ENCODE results near the gene PTPN22. TPM values are rescaled to one million over a fixed set of nuclear protein-coding genes. Genes with fewer than 3 reads are reported as not detected.

Gene PTPN22
- total RNA-seq, 1 experiment from 2014 or later, result 0.38 TPM

GRCh38 chr1:113804421-113805255, 66.9 kb downstream of the PTPN22 start:
- CTCF ChIA-PET, result no interaction called here
- Mint-ChIP-seq H3K36me3 (ENCODE audit: insufficient read depth, unreplicated experiment) (peaks cover 6% of the 10 kb centered on the region), H3K27ac (ENCODE audit: unreplicated experiment) (no peak overlapping the region), H3K4me1 (ENCODE audit: low read depth, unreplicated experiment) (peaks cover 8% of the 10 kb centered on the region), H3K27me3 (ENCODE audit: unreplicated experiment) (no peaks in the 10 kb centered on the region), H3K9me3 (ENCODE audit: low read depth, unreplicated experiment) (no peaks in the 10 kb centered on the region), H3K4me3 (ENCODE audit: low read depth, unreplicated experiment) (no peak overlapping the region)
- intact Hi-C loops (cut with micrococcal nuclease; ENCODE audit: unreplicated experiment), result no loop called here
- no peak for DNase-seq
- BruUV-seq (replicated peaks), result no TSS peak
- TF ChIP-seq, protein P1, sequence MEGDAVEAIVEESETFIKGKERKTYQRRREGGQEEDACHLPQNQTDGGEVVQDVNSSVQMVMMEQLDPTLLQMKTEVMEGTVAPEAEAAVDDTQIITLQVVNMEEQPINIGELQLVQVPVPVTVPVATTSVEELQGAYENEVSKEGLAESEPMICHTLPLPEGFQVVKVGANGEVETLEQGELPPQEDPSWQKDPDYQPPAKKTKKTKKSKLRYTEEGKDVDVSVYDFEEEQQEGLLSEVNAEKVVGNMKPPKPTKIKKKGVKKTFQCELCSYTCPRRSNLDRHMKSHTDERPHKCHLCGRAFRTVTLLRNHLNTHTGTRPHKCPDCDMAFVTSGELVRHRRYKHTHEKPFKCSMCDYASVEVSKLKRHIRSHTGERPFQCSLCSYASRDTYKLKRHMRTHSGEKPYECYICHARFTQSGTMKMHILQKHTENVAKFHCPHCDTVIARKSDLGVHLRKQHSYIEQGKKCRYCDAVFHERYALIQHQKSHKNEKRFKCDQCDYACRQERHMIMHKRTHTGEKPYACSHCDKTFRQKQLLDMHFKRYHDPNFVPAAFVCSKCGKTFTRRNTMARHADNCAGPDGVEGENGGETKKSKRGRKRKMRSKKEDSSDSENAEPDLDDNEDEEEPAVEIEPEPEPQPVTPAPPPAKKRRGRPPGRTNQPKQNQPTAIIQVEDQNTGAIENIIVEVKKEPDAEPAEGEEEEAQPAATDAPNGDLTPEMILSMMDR (IDR thresholded peaks at IDR 0.05; ENCODE audit: unreplicated experiment), result no peak

GRCh38 chr1:113802367-113803007, 69.0 kb downstream of the PTPN22 start:
- no peak for DNase-seq
- H3K4me1 Mint-ChIP-seq (ENCODE audit: low read depth, unreplicated experiment), result peaks cover 8% of the 10 kb centered on the region
- H3K27me3 Mint-ChIP-seq (ENCODE audit: unreplicated experiment), result no peaks in the 10 kb centered on the region
- peaks cover 6% of the 10 kb centered on the region for H3K36me3 Mint-ChIP-seq (ENCODE audit: insufficient read depth, unreplicated experiment)
- H3K27ac Mint-ChIP-seq (ENCODE audit: unreplicated experiment), result no peak overlapping the region
- TF ChIP-seq, protein P1 (IDR thresholded peaks at IDR 0.05; ENCODE audit: unreplicated experiment), result no peak
- CTCF ChIA-PET, result no interaction called here
- no peaks in the 10 kb centered on the region for H3K9me3 Mint-ChIP-seq (ENCODE audit: low read depth, unreplicated experiment)
- intact Hi-C loops (cut with micrococcal nuclease; ENCODE audit: unreplicated experiment), result no loop called here
- no TSS peak for BruUV-seq (replicated peaks)
- no peak overlapping the region for H3K4me3 Mint-ChIP-seq (ENCODE audit: low read depth, unreplicated experiment)

DNA sequence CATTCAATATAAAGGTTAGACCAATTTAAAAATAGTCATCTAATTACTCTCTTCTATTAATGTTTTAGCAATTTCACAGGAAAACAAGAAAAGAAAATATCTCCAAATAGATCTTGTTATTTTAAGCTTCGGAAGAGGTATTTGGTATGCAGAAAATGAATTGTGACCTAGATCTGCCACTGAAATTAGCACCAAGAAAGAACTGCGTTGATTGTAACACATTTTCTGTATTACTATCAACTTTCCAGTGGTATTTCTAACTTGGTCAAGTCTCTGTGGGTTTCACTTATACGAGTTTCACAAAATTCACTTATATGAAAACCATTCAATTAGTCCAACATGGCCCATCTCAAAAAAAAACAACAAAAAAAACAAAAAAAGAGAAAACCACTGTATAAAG, 71.0 kb downstream of the PTPN22 start:
- Mint-ChIP-seq H3K36me3 (ENCODE audit: insufficient read depth, unreplicated experiment) (peaks cover 5% of the 10 kb centered on the region), H3K27me3 (ENCODE audit: unreplicated experiment) (no peaks in the 10 kb centered on the region), H3K4me1 (ENCODE audit: low read depth, unreplicated experiment) (peaks cover 8% of the 10 kb centered on the region), H3K9me3 (ENCODE audit: low read depth, unreplicated experiment) (no peaks in the 10 kb centered on the region), H3K27ac (ENCODE audit: unreplicated experiment) (no peak overlapping the region), H3K4me3 (ENCODE audit: low read depth, unreplicated experiment) (no peak overlapping the region)
- intact Hi-C loops (cut with micrococcal nuclease; ENCODE audit: unreplicated experiment), result no loop called here
- BruUV-seq (replicated peaks), result no TSS peak
- CTCF ChIA-PET, result no interaction called here
- DNase-seq, result no peak
- TF ChIP-seq, protein P1 (IDR thresholded peaks at IDR 0.05; ENCODE audit: unreplicated experiment), result no peak

GRCh38 chr1:113797472-113797871, 74.0 kb downstream of the PTPN22 start:
- DNase-seq, result no peak
- no peaks in the 10 kb centered on the region for H3K9me3 Mint-ChIP-seq (ENCODE audit: low read depth, unreplicated experiment)
- no TSS peak for BruUV-seq (replicated peaks)
- intact Hi-C loops (cut with micrococcal nuclease; ENCODE audit: unreplicated experiment), result no loop called here
- TF ChIP-seq, protein P1 (IDR thresholded peaks at IDR 0.05; ENCODE audit: unreplicated experiment), result no peak
- H3K27ac Mint-ChIP-seq (ENCODE audit: unreplicated experiment), result no peak overlapping the region
- CTCF ChIA-PET, result no interaction called here
- H3K4me3 Mint-ChIP-seq (ENCODE audit: low read depth, unreplicated experiment), result no peak overlapping the region
- no peaks in the 10 kb centered on the region for H3K36me3 Mint-ChIP-seq (ENCODE audit: insufficient read depth, unreplicated experiment)
- H3K27me3 Mint-ChIP-seq (ENCODE audit: unreplicated experiment), result no peaks in the 10 kb centered on the region
- H3K4me1 Mint-ChIP-seq (ENCODE audit: low read depth, unreplicated experiment), result no peaks in the 10 kb centered on the region

All from Calu3 (cell line).